GM18502 (cell line): ENCODE measurements around the gene CDC42.

ENCODE experiments used
- ATAC-seq: cut with Tn5 transposase; IDR thresholded peaks from one replicate; pipeline ENCODE4 v1.9.1; 2021; ENCODE audit warnings: mild to moderate bottlenecking; ENCODE audit not compliant: unreplicated experiment, poor library complexity

Gene CDC42

GRCh38 chr1:22104865-22105437, 52.4 kb downstream of the CDC42 start:
- ATAC-seq: no peak

- no peak for ATAC-seq
Measured at GRCh38 chr1:22105611-22106207, 53.2 kb downstream of the CDC42 start.

GRCh38 chr1:22107126-22107525, 54.6 kb downstream of the CDC42 start:
- no peak for ATAC-seq

- ATAC-seq: no peak
Measured at GRCh38 chr1:22108339-22109105, 56.0 kb downstream of the CDC42 start.

- ATAC-seq: no peak
Measured at GRCh38 chr1:22110016-22110415, 57.5 kb downstream of the CDC42 start.

- no peak for ATAC-seq
Measured at GRCh38 chr1:22111115-22111514, 58.6 kb downstream of the CDC42 start.

- ATAC-seq: no peak
Measured at GRCh38 chr1:22111620-22112019, 59.1 kb downstream of the CDC42 start.

GRCh38 chr1:22112554-22112953, 60.0 kb downstream of the CDC42 start:
- ATAC-seq: no peak

GRCh38 chr1:22114083-22115012, 61.8 kb downstream of the CDC42 start:
- no peak for ATAC-seq

- no peak for ATAC-seq
Measured at GRCh38 chr1:22115286-22115685, 62.8 kb downstream of the CDC42 start.

GRCh38 chr1:22117238-22117637, 64.7 kb downstream of the CDC42 start:
- no peak for ATAC-seq

- ATAC-seq: no peak
Measured at GRCh38 chr1:22117851-22118250, 65.3 kb downstream of the CDC42 start.

GRCh38 chr1:22118291-22118992, 65.9 kb downstream of the CDC42 start:
- ATAC-seq: no peak

- no peak for ATAC-seq
Measured at GRCh38 chr1:22119626-22120468, 67.3 kb downstream of the CDC42 start.

- ATAC-seq: no peak
Measured at GRCh38 chr1:22120469-22120790, 67.9 kb downstream of the CDC42 start.

- no peak for ATAC-seq
Measured at GRCh38 chr1:22121421-22121911, 69.0 kb downstream of the CDC42 start.

- no peak for ATAC-seq
Measured at GRCh38 chr1:22122273-22123070, 70.0 kb downstream of the CDC42 start.

- ATAC-seq: no peak
Measured at GRCh38 chr1:22123071-22123390, 70.5 kb downstream of the CDC42 start.
